Right lobe of liver (tissue), 6 donors: ENCODE data around the gene CALHM1. TPM values are rescaled to one million over a fixed set of nuclear protein-coding genes. Genes with fewer than 3 reads are reported as not detected.

Source experiments
- ATAC-seq, 4 donors: fragments of 200-7000 bp; cut with Tn5 transposase; one replicate each; pipeline ENCODE4 v1.9.1; 2020; ENCODE audit warnings: mild to moderate bottlenecking in 4 of 4, moderate library complexity in 4 of 4
- DNase-seq, 3 donors: peaks; one replicate each; pipeline ENCODE4 v3.0.0-alpha.2; 2020
- H3K27ac ChIP-seq, 3 donors: fragments of 200-600 bp; one replicate each; pipeline ENCODE4 v1.8.0; 2022
- H3K27me3 ChIP-seq, 2 donors: fragments of 200-600 bp; one replicate each; pipeline ENCODE4 v1.8.0; 2022
- H3K36me3 ChIP-seq, 4 donors: fragments of 200-600 bp; sonication (generic) in 1 of 4; one replicate each; pipeline versions ENCODE4 v1.5.1 to v1.8.0; 2017 to 2022; ENCODE audit warnings: control low read depth in 1 of 4
- H3K4me1 ChIP-seq, 4 donors: fragments of 200-600 bp; sonication (generic) in 1 of 4; one replicate each; pipeline versions ENCODE4 v1.5.1 to v1.8.0; 2017 to 2022; ENCODE audit warnings: control low read depth in 1 of 4
- H3K4me3 ChIP-seq, 3 donors: fragments of 200-600 bp; one replicate each; pipeline ENCODE4 v1.8.0; 2022
- H3K9me3 ChIP-seq, 4 donors: fragments of 200-600 bp; sonication (generic) in 1 of 4; one replicate each; pipeline versions ENCODE4 v1.5.1 to v1.8.0; 2017 to 2022; ENCODE audit warnings: control low read depth in 1 of 4
- CTCF ChIP-seq, 4 donors: fragments of 200-600 bp in 3 of 4; fragments of 450-650 bp in 1 of 4; IDR thresholded peaks; one replicate each; pipeline versions ENCODE4 v1.5.1 to v1.8.0; 2016 to 2022; ENCODE audit warnings: antibody characterized with exemption in 4 of 4, mild to moderate bottlenecking in 2 of 4
- POLR2A ChIP-seq: fragments of 450-650 bp; IDR thresholded peaks from one replicate; pipeline ENCODE4 v1.6.1; 2017; ENCODE audit warnings: antibody characterized with exemption, mild to moderate bottlenecking
- WGBS: methylation state at CpG from one replicate; pipeline ENCODE4 v1.1.6; 2018; ENCODE audit warnings: low coverage, low lambda C conversion rate; ENCODE audit not compliant: insufficient coverage; ENCODE audit errors: missing lambda C conversion rate; 5-methylcytosine and 5-hydroxymethylcytosine counted together
- intact Hi-C, 2 donors: fragments of 100-400 bp; cut with DNase I; formaldehyde crosslinking; loops; one replicate each; pipeline versions ENCODE4 v1.11.2 to v1.14.1; 2022
- total RNA-seq, 6 experiments: library from RNA; depleted of rRNA in 2 of 6; stranded (reverse); fragments of >200 nt in 2 of 6; fragmentation: NEBNext Ultra II Directional in 3 of 6; extraction: Animal tissue kit (Norgen Biotek cat#: 25700) in 3 of 6; gene quantifications; one replicate each; pipeline versions ENCODE4 v1.1.0 to v1.2.4, GENCODE V29; 2016 to 2023
- donor health status: DM: no; HTN: yes; CAD: no.
- donor health status: DM: no; HTN: no; CAD: no.
- donor health status: DM: no; HTN: no; CAD: no.
- donor health status: DM: no; HTN: yes; CAD: no.
- donor health status: DM: no; HTN: yes; CAD: no.

CALHM1 gene
- total RNA-seq, 6 experiments from 2014 or later = not detected

GRCh38 chr10:103478671-103479070 lies 20.0 kb upstream of the CALHM1 start:
- intact Hi-C loops = loop anchor here in 1 of 2 donors (5.0 kb wide), 1 partner anchor 61 kb away; no protein-coding TSS in a partner anchor
- no peaks in the 10 kb centered on the region for H3K27me3 ChIP-seq
- TF ChIP-seq CTCF (IDR thresholded peaks at IDR 0.05) (no peak), POLR2A (no peak)
- DNase-seq (no peak), ATAC-seq (peak in 1 of 4 donors; percentile 13)
- H3K9me3 ChIP-seq = no peaks in the 10 kb centered on the region
- no peaks in the 10 kb centered on the region for H3K36me3 ChIP-seq
- no peak overlapping the region for H3K27ac ChIP-seq
- H3K4me1 ChIP-seq = no peaks in the 10 kb centered on the region
- 53% methylated on average over 3 of the region's 22 CpGs for WGBS
- no peak overlapping the region for H3K4me3 ChIP-seq

- Histone ChIP-seq H3K36me3 (no peaks in the 10 kb centered on the region), H3K9me3 (no peaks in the 10 kb centered on the region), H3K27ac (no peak overlapping the region), H3K4me3 (no peak overlapping the region), H3K27me3 (no peaks in the 10 kb centered on the region), H3K4me1 (no peaks in the 10 kb centered on the region)
- no CpG with 5 or more reads among the region's 11 CpGs for WGBS
- intact Hi-C loops = loop anchor here in 1 of 2 donors (5.0 kb wide), 1 partner anchor 59 kb away; no protein-coding TSS in a partner anchor
- ATAC-seq = peak in 1 of 4 donors; percentile 14
- TF ChIP-seq POLR2A = no peak
- no peak for TF ChIP-seq CTCF (IDR thresholded peaks at IDR 0.05)
- no peak for DNase-seq
Observed at GRCh38 chr10:103476046-103476768, 17.5 kb upstream of the CALHM1 start.

- intact Hi-C loops = loop anchor here in 1 of 2 donors (5.0 kb wide), 1 partner anchor 58 kb away; no protein-coding TSS in a partner anchor
- no peaks in the 10 kb centered on the region for H3K4me1 ChIP-seq
- 81% methylated on average over 3 of the region's 4 CpGs for WGBS
- DNase-seq (no peak), ATAC-seq (no peak)
- no peaks in the 10 kb centered on the region for H3K36me3 ChIP-seq
- no peaks in the 10 kb centered on the region for H3K27me3 ChIP-seq
- H3K4me3 ChIP-seq = no peak overlapping the region
- TF ChIP-seq POLR2A = no peak
- TF ChIP-seq CTCF (IDR thresholded peaks at IDR 0.05) = no peak
- H3K27ac ChIP-seq = no peak overlapping the region
- H3K9me3 ChIP-seq = no peaks in the 10 kb centered on the region
Observed at GRCh38 chr10:103475437-103475836, 16.7 kb upstream of the CALHM1 start.

DNA sequence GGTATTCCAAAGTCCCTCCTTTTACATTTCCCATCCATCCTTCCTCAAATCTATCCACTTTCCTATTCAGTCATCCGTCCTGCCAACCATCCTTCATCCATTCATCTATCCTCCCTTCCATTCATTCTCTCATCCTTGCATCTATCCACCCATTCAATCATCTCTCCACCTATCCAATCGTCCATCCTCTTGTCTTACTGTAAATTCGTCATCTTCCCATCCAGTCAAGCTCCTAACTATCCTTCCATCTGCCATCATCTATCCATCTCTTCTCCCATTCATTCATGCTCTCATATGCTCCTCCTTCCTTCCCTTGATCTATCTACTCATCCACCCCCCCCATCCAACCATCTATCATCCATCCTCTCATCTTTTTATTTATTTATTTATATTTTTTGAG lies 15.4 kb upstream of the CALHM1 start:
- no peak for DNase-seq
- H3K4me1 ChIP-seq = no peaks in the 10 kb centered on the region
- H3K27me3 ChIP-seq = no peaks in the 10 kb centered on the region
- H3K4me3 ChIP-seq = no peak overlapping the region
- H3K36me3 ChIP-seq = no peaks in the 10 kb centered on the region
- ATAC-seq = no peak
- H3K9me3 ChIP-seq = no peaks in the 10 kb centered on the region
- WGBS = 84% methylated on average over 3 of the region's 3 CpGs
- H3K27ac ChIP-seq = no peak overlapping the region
- intact Hi-C loops = no loop called here
- TF ChIP-seq CTCF (IDR thresholded peaks at IDR 0.05) (no peak), POLR2A (no peak)
